Suprapubic skin (tissue), 4 donors: Measurements from ENCODE around the gene BMPER.

ENCODE experiments used
- EP300 ChIP-seq: sonication (generic); formaldehyde crosslinking; IDR thresholded peaks from one replicate; pipeline ENCODE4 v1.6.1; 2017; ENCODE audit warnings: antibody characterized with exemption
- POLR2A ChIP-seq, 2 donors: fragments of 450-650 bp; IDR thresholded peaks; one replicate each; pipeline ENCODE4 v1.6.1; 2017; ENCODE audit warnings: antibody characterized with exemption in 2 of 2, mild to moderate bottlenecking in 2 of 2, moderate library complexity in 2 of 2
- POLR2AphosphoS5 ChIP-seq, 3 donors: sonication (generic); formaldehyde crosslinking; IDR thresholded peaks; one replicate each; pipeline ENCODE4 v1.6.1; 2017; ENCODE audit warnings: antibody characterized with exemption in 3 of 3
- TF ChIP-seq, protein P1 (sequence below), 2 donors: fragments of 200-600 bp in 1 of 2; fragments of 450-650 bp in 1 of 2; sonication (generic) in 1 of 2; IDR thresholded peaks; one replicate each; pipeline ENCODE4 v1.5.1; 2016 to 2019; ENCODE audit warnings: antibody characterized with exemption in 2 of 2, mild to moderate bottlenecking in 1 of 2, moderate library complexity in 1 of 2

- TF ChIP-seq, protein P1, sequence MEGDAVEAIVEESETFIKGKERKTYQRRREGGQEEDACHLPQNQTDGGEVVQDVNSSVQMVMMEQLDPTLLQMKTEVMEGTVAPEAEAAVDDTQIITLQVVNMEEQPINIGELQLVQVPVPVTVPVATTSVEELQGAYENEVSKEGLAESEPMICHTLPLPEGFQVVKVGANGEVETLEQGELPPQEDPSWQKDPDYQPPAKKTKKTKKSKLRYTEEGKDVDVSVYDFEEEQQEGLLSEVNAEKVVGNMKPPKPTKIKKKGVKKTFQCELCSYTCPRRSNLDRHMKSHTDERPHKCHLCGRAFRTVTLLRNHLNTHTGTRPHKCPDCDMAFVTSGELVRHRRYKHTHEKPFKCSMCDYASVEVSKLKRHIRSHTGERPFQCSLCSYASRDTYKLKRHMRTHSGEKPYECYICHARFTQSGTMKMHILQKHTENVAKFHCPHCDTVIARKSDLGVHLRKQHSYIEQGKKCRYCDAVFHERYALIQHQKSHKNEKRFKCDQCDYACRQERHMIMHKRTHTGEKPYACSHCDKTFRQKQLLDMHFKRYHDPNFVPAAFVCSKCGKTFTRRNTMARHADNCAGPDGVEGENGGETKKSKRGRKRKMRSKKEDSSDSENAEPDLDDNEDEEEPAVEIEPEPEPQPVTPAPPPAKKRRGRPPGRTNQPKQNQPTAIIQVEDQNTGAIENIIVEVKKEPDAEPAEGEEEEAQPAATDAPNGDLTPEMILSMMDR (IDR thresholded peaks at IDR 0.05): no peak
- TF ChIP-seq POLR2A (IDR thresholded peaks at IDR 0.05): no peak
- TF ChIP-seq POLR2AphosphoS5 (IDR thresholded peaks at IDR 0.05): no peak
- TF ChIP-seq EP300: no peak
These were observed 153.4 kb downstream of the BMPER start for GRCh38 chr7:34058801-34059135.
